ENCODE measurements around the gene ADAM17. TPM values are rescaled to one million over a fixed set of nuclear protein-coding genes. Genes with fewer than 3 reads are reported as not detected.

ADAM17 gene
- total and polyA plus RNA-seq, 2 of the 8 experiments (the other 6 are each of a cell fraction or from before 2014, with no cell fraction given): 6.5 to 23.5 TPM

GRCh38 chr2:9473308-9473984 lies 82.2 kb downstream of the ADAM17 start:
- Histone ChIP-seq H2BK12ac (ENCODE audit: low read depth, low read length) (no peak overlapping the region), H3K56ac (replicated peaks; ENCODE audit: insufficient read length, low read depth, low read length) (no peak overlapping the region), H4K91ac (replicated peaks; ENCODE audit: insufficient read length, low read length) (no peak overlapping the region), H4K8ac (ENCODE audit: extremely low read depth, insufficient read depth, low read length) (peak overlapping the region; percentile 28; the same call in 1 of the 2 replicates), H3K79me2 (ENCODE audit: control insufficient read depth in 1 of 2, insufficient read depth in 2 of 2, low read length in 2 of 2) (no peaks in the 10 kb centered on the region), H2AFZ (ENCODE audit: low read length) (no peak overlapping the region), H2BK20ac (ENCODE audit: low read length) (no peak overlapping the region), H2BK15ac (ENCODE audit: low read length) (no peak overlapping the region), H4K20me1 (replicated peaks in 1 of 2; ENCODE audit: control insufficient read depth in 1 of 2, insufficient read depth in 2 of 2, low read length in 2 of 2) (no peaks in the 10 kb centered on the region), H2BK5ac (ENCODE audit: low read depth, low read length) (0 out of 2 replicates have a peak overlapping the region, but pooled peaks have one; percentile 1), H3K14ac (ENCODE audit: insufficient read length) (no peak overlapping the region), H3K23ac (ENCODE audit: insufficient read length) (no peak overlapping the region), H3K79me1 (ENCODE audit: low read depth, low read length) (no peaks in the 10 kb centered on the region), H3K27me3 (replicated peaks in 1 of 4; ENCODE audit: control insufficient read depth in 3 of 4, extremely low read depth in 1 of 4, insufficient read depth in 3 of 4, low read length in 3 of 4) (peaks cover 0 to 2% (median 0%) of the 10 kb centered on the region in 4 experiments; a peak in 2 of 7 replicates), H3K27ac (ENCODE audit: low read depth, low read length) (no peak overlapping the region), H3K4me1 (replicated peaks in 1 of 4; ENCODE audit: control insufficient read depth in 3 of 4, insufficient read depth in 4 of 4, low read length in 3 of 4) (peaks cover 0 to 4% (median 2%) of the 10 kb centered on the region in 4 experiments; a peak in 2 of 7 replicates), H2BK120ac (replicated peaks; ENCODE audit: low read depth, low read length) (no peak overlapping the region), H3K4me3 (ENCODE audit: extremely low read depth in 1 of 4, insufficient read depth in 2 of 4, low read depth in 3 of 4, low read length in 4 of 4) (peak overlapping the region; percentile 20 to 64 (median 48)), H2AK5ac (ENCODE audit: low read depth, low read length) (no peak overlapping the region), H3K18ac (ENCODE audit: extremely low read depth, low read length) (no peak overlapping the region), H3K4me2 (ENCODE audit: insufficient read depth in 1 of 2, low read depth in 2 of 2, low read length in 2 of 2) (peak overlapping the region; percentile 55 to 65), H3K36me3 (ENCODE audit: control insufficient read depth in 2 of 4, insufficient read depth in 4 of 4, low read length in 3 of 4) (peaks cover 5 to 26% (median 16%) of the 10 kb centered on the region in 4 experiments), H3K9me3 (ENCODE audit: insufficient read depth in 2 of 2, low read depth in 1 of 2, low read length in 1 of 2) (peaks cover 5% of the 10 kb centered on the region in 2 experiments; a peak in 3 of 4 replicates), H3K4ac (replicated peaks; ENCODE audit: insufficient read length, low read depth, low read length) (no peak overlapping the region), H4K5ac (ENCODE audit: insufficient read length, low read depth, low read length) (no peak overlapping the region), H3K9ac (replicated peaks in 1 of 4; ENCODE audit: extremely low read depth in 1 of 4, low read depth in 3 of 4, low read length in 3 of 4) (no peak overlapping the region), H3K23me2 (ENCODE audit: low read depth, low read length) (peaks cover 11% of the 10 kb centered on the region)
- ChIA-PET CTCF (ENCODE audit: partially characterized antibody) (interaction anchor here (0.7 to 1.7 kb wide), 7 partner anchors 296 to 584 kb away, joined by 3 to 6 read pairs (median 3); no protein-coding TSS in a partner anchor), POLR2A (ENCODE audit: partially characterized antibody) (interaction anchor here (0.6 to 2.9 kb wide), 5 partner anchors 9 to 157 kb away, joined by 3 to 12 read pairs (median 5); partner anchors contain the start of genes ADAM17 and YWHAQ)
- TF ChIP-seq CBX8 (IDR thresholded peaks at IDR 0.05; ENCODE audit: borderline replicate concordance, low read depth, low read length): no peak
- 0 out of 3 replicates have a peak, but pooled peaks of 1 of the 2 experiments have one; percentile 47 for TF ChIP-seq POLR2A (IDR thresholded peaks at IDR 0.05; ENCODE audit: control extremely low read depth in 1 of 2, low read depth in 2 of 2, low read length in 2 of 2)
- TF ChIP-seq RAD21 (IDR thresholded peaks at IDR 0.05 in 1 of 2, conservative IDR thresholded peaks at IDR 0.05 in 1 of 2; ENCODE audit: low read depth in 2 of 2, low read length in 2 of 2): peak in 1 of 2 experiments; percentile 34; a peak in 1 of 4 replicates
- TF ChIP-seq CTCF (IDR thresholded peaks at IDR 0.05; ENCODE audit: control extremely low read depth in 1 of 3, insufficient read depth in 1 of 3, low read depth in 1 of 3, low read length in 3 of 3): peak; percentile 22 to 33 (median 30)
- no peak for TF ChIP-seq CHD2 (IDR thresholded peaks at IDR 0.05; ENCODE audit: low read length)
- 59% methylated on average over 24 of the region's 24 CpGs; no CpG with 5 or more reads in 1 of the 2 experiments for WGBS, 2 experiments (ENCODE audit: extremely low coverage in 1 of 2, insufficient coverage in 1 of 2, insufficient read length in 1 of 2, insufficient replicate concordance in 2 of 2, low coverage in 1 of 2, low lambda C conversion rate in 2 of 2, missing lambda C conversion rate in 1 of 2)
- FAIRE-seq: no peak
- DNase-seq (ENCODE audit: low read depth in 1 of 2, low spot score in 2 of 2): peak; percentile 36 to 69

All from H1 (cell line).